ENCODE measurements around the gene TMEM250. TPM values are rescaled to one million over a fixed set of nuclear protein-coding genes. Genes with fewer than 3 reads are reported as not detected.
A peak's percentile ranks its signal among the peaks of the same experiment; 100 is the strongest.

Gene TMEM250
- total and polyA plus RNA-seq, 9 of the 15 experiments (the other 6 are each of a cell fraction or from before 2014, with no cell fraction given): 0.32 to 44.6 (median 12.2) TPM

- TF ChIP-seq, protein P1, sequence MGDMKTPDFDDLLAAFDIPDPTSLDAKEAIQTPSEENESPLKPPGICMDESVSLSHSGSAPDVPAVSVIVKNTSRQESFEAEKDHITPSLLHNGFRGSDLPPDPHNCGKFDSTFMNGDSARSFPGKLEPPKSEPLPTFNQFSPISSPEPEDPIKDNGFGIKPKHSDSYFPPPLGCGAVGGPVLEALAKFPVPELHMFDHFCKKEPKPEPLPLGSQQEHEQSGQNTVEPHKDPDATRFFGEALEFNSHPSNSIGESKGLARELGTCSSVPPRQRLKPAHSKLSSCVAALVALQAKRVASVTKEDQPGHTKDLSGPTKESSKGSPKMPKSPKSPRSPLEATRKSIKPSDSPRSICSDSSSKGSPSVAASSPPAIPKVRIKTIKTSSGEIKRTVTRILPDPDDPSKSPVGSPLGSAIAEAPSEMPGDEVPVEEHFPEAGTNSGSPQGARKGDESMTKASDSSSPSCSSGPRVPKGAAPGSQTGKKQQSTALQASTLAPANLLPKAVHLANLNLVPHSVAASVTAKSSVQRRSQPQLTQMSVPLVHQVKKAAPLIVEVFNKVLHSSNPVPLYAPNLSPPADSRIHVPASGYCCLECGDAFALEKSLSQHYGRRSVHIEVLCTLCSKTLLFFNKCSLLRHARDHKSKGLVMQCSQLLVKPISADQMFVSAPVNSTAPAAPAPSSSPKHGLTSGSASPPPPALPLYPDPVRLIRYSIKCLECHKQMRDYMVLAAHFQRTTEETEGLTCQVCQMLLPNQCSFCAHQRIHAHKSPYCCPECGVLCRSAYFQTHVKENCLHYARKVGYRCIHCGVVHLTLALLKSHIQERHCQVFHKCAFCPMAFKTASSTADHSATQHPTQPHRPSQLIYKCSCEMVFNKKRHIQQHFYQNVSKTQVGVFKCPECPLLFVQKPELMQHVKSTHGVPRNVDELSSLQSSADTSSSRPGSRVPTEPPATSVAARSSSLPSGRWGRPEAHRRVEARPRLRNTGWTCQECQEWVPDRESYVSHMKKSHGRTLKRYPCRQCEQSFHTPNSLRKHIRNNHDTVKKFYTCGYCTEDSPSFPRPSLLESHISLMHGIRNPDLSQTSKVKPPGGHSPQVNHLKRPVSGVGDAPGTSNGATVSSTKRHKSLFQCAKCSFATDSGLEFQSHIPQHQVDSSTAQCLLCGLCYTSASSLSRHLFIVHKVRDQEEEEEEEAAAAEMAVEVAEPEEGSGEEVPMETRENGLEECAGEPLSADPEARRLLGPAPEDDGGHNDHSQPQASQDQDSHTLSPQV (IDR thresholded peaks at IDR 0.05): peak; percentile 77
- TF ChIP-seq XRCC4 (IDR thresholded peaks at IDR 0.05; ENCODE audit: extremely low read depth, insufficient read depth, insufficient read length) (no peak), BCL6 (CRISPR knock-in tag; IDR thresholded peaks at IDR 0.05) (no peak), GABPB1 (CRISPR knock-in tag; IDR thresholded peaks at IDR 0.05) (peak; percentile 57; the same call in 1 of the 2 replicates), AFF1 (IDR thresholded peaks at IDR 0.05; ENCODE audit: low read depth in 1 of 2, partially characterized antibody in 2 of 2) (no peak), MAFK (IDR thresholded peaks at IDR 0.05; ENCODE audit: low read length) (no peak), TAF1 (IDR thresholded peaks at IDR 0.05; ENCODE audit: control insufficient read depth, extremely low read depth, insufficient read depth, low read length, severe bottlenecking) (peak; percentile 33), MAZ (CRISPR knock-in tag; conservative IDR thresholded peaks at IDR 0.05 in 1 of 2, IDR thresholded peaks at IDR 0.05 in 1 of 2) (peak in 1 of 2 experiments; percentile 58; a peak in 1 of 4 replicates), SLC30A9 (CRISPR knock-in tag; IDR thresholded peaks at IDR 0.05) (no peak), SMARCE1 (IDR thresholded peaks at IDR 0.05) (no peak), BRD9 (IDR thresholded peaks at IDR 0.05; ENCODE audit: low read depth, partially characterized antibody) (no peak), ZNF217 (CRISPR knock-in tag; IDR thresholded peaks at IDR 0.05) (no peak), ZNF707 (CRISPR knock-in tag; conservative IDR thresholded peaks at IDR 0.05) (no peak), ASH1L (IDR thresholded peaks at IDR 0.05; ENCODE audit: borderline replicate concordance, low read depth, partially characterized antibody) (no peak)
- TF ChIP-seq, protein P2, sequence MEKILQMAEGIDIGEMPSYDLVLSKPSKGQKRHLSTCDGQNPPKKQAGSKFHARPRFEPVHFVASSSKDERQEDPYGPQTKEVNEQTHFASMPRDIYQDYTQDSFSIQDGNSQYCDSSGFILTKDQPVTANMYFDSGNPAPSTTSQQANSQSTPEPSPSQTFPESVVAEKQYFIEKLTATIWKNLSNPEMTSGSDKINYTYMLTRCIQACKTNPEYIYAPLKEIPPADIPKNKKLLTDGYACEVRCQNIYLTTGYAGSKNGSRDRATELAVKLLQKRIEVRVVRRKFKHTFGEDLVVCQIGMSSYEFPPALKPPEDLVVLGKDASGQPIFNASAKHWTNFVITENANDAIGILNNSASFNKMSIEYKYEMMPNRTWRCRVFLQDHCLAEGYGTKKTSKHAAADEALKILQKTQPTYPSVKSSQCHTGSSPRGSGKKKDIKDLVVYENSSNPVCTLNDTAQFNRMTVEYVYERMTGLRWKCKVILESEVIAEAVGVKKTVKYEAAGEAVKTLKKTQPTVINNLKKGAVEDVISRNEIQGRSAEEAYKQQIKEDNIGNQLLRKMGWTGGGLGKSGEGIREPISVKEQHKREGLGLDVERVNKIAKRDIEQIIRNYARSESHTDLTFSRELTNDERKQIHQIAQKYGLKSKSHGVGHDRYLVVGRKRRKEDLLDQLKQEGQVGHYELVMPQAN (IDR thresholded peaks at IDR 0.05; ENCODE audit: borderline replicate concordance): no peak
- TF ChIP-seq, protein P3, sequence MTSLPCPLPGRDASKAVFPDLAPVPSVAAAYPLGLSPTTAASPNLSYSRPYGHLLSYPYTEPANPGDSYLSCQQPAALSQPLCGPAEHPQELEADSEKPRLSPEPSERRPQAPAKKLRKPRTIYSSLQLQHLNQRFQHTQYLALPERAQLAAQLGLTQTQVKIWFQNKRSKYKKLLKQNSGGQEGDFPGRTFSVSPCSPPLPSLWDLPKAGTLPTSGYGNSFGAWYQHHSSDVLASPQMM (CRISPR knock-in tag; IDR thresholded peaks at IDR 0.05): no peak
Observed at GRCh38 chr9:136093995-136094881, 24.4 kb downstream of the TMEM250 start (continued).
